ENCODE results near the gene RGS10.

RGS10 gene

DNA sequence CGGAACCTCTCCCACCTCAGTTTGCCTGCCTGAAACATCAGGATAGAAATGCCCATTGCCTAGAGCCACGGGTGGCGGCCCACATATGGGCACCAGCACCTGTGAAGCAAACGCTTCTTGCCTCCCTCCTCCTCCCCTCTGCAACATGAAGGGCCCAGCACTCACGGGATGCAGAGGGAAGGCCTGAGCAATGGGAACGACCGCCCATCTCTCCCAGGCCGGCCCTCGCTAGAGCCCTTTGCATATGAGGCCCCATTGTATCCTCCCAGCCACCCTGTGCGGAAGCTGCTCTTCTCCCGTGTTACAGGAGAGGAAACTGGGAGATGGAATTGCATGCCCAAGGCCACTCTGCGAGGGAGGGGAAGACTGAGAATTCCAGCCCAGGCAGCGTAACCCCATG is 88.2 kb downstream of the RGS10 start:
- TF ChIP-seq, protein P1, sequence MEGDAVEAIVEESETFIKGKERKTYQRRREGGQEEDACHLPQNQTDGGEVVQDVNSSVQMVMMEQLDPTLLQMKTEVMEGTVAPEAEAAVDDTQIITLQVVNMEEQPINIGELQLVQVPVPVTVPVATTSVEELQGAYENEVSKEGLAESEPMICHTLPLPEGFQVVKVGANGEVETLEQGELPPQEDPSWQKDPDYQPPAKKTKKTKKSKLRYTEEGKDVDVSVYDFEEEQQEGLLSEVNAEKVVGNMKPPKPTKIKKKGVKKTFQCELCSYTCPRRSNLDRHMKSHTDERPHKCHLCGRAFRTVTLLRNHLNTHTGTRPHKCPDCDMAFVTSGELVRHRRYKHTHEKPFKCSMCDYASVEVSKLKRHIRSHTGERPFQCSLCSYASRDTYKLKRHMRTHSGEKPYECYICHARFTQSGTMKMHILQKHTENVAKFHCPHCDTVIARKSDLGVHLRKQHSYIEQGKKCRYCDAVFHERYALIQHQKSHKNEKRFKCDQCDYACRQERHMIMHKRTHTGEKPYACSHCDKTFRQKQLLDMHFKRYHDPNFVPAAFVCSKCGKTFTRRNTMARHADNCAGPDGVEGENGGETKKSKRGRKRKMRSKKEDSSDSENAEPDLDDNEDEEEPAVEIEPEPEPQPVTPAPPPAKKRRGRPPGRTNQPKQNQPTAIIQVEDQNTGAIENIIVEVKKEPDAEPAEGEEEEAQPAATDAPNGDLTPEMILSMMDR (IDR thresholded peaks at IDR 0.05; ENCODE audit: extremely low read depth, insufficient read depth, missing control alignments) = no peak
- in situ Hi-C loops (cut with MboI; ENCODE audit: low pct_unique_long_range_greater_than_20kb, low sequenced_read_pairs, unreplicated experiment) = no loop called here
- no peak for DNase-seq (ENCODE audit: low spot score)

DNA sequence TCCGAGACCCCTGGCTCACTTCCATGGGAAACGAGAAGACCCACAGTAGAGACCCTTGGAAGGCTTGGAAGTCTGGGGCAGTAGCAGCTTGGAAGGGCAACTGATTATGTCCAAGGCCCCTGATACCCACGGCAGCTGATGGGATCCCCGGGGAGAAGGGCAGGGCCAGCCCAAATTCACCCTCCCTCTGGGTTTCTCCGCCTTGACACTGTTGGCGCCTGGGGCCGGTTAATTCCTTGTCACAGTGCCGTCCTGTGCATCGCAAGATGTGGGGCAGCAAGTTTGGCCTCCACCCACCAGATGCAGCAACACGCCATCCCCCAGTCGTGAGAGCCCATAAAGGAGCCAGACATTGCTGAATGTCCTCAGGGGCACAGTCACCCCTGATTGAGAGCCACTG is 89.2 kb downstream of the RGS10 start:
- TF ChIP-seq, protein P1 (IDR thresholded peaks at IDR 0.05; ENCODE audit: extremely low read depth, insufficient read depth, missing control alignments) = no peak
- DNase-seq (ENCODE audit: low spot score) = no peak
- in situ Hi-C loops (cut with MboI; ENCODE audit: low pct_unique_long_range_greater_than_20kb, low sequenced_read_pairs, unreplicated experiment) = no loop called here

DNA sequence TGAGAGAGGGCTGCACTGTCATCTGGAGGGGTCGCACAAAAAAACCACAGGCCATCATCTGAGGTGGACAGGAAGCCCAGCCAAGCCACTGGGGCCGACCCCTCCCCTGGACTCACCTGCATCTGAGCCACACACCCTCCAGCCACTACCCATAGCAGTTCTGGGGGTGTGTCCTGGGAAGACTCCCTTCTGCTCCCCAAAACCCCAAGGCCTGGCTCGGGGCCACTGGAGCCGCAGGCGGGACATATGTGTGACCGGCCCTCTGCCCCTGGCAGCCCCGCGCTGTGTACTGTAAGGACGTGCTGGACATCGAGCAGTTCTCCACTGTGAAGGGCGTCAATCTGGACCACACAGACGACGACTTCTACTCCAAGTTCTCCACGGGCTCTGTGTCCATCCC is 90.1 kb downstream of the RGS10 start:
- TF ChIP-seq, protein P1 (IDR thresholded peaks at IDR 0.05; ENCODE audit: extremely low read depth, insufficient read depth, missing control alignments) = no peak
- no peak for DNase-seq (ENCODE audit: low spot score)
- in situ Hi-C loops (cut with MboI; ENCODE audit: low pct_unique_long_range_greater_than_20kb, low sequenced_read_pairs, unreplicated experiment) = no loop called here

DNA sequence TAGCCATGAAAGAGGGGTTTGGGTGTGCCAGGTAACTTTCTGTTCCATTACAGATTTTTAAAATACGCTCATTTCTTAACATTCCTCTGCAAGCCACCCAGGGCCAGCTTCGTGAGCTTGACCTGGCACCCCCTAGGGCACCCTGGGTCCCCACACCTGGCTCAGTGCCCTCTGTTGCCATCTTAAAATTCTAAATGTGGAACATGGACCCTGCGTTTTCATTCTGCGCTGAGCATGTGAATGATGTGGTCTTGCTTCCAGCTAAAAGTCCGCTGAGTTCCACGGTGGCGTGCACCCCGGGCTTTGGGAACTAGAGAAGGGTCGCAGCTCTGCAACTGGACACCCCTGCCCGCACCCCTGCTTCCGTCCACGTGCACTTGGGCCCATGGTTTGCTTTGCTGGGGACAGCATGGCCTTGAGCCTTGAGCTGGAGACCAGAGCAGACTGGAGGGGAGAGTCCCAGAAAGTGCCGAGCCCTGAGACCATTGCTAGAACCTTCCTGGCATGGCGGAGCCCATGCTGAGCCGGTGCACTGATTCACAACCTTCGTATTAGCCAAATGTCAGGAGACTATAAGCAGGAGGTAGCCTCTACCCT is 91.1 kb downstream of the RGS10 start:
- no peak for DNase-seq (ENCODE audit: low spot score)
- TF ChIP-seq, protein P1 (IDR thresholded peaks at IDR 0.05; ENCODE audit: extremely low read depth, insufficient read depth, missing control alignments) = no peak
- in situ Hi-C loops (cut with MboI; ENCODE audit: low pct_unique_long_range_greater_than_20kb, low sequenced_read_pairs, unreplicated experiment) = no loop called here

DNA sequence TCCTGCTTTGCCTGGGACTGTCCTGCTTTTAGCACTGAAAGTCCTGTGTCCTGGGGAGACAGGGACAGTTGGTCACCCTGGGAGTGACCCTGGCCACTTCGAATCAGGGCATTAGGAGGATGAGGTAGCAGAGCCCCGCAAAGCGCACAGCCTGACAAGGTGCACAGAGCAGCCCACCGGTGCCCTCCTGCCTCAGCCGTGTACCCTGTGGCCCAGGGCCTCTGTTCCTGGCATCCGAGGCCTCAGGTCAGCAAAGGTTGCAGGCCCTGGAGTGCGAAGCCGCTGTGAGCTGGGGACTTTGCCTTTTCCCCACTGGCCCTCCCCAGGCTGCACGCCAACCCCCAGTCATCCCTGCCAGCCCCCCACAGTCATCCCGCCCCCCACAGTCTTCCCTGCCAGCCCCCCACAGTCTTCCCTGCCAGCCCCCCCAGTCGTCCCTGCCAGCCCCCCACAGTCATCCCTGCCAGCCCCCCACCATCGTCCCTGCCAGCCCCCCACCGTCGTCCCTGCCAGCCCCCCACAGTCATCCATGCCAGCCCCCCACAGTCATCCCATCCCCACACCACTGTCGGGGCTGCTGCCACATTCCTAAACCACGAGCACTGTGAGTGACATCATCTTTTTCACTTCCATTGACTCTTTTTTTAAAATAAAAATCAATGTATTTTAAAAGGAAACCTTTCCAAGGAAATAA is 91.8 kb downstream of the RGS10 start:
- TF ChIP-seq, protein P1 (IDR thresholded peaks at IDR 0.05; ENCODE audit: extremely low read depth, insufficient read depth, missing control alignments) = no peak
- DNase-seq (ENCODE audit: low spot score) = no peak
- in situ Hi-C loops (cut with MboI; ENCODE audit: low pct_unique_long_range_greater_than_20kb, low sequenced_read_pairs, unreplicated experiment) = no loop called here

All from GM13977 (cell line).